Activated T-cell treated with anti-CD3 and anti-CD28 coated beads, Interleukin-2, amount 50 U/mL, for 4 hours (primary cell): ENCODE data around the gene VDAC1. TPM values are rescaled to one million over a fixed set of nuclear protein-coding genes. Genes with fewer than 3 reads are reported as not detected.
A peak's percentile ranks its signal among the peaks of the same experiment; 100 is the strongest.

Experiments used
- ATAC-seq, 2 donors: fragments of 200-7000 bp; cut with Tn5 transposase; one replicate each; pipeline ENCODE4 v1.10.0; 2021
- DNase-seq: peaks from one replicate; pipeline ENCODE4 v3.0.0-alpha.2; 2020
- H3K27me3 Mint-ChIP-seq: one replicate; pipeline ENCODE4 v1.8.0; 2021; ENCODE audit warnings: low read depth, mixed read lengths
- H3K36me3 Mint-ChIP-seq: one replicate; pipeline ENCODE4 v1.8.0; 2022; ENCODE audit warnings: mixed read lengths; ENCODE audit not compliant: insufficient read depth
- H3K4me1 Mint-ChIP-seq: one replicate; pipeline ENCODE4 v1.8.0; 2021; ENCODE audit warnings: low read depth, mixed read lengths
- H3K4me3 Mint-ChIP-seq: one replicate; pipeline ENCODE4 v1.8.0; 2021; ENCODE audit warnings: mild to moderate bottlenecking, moderate library complexity, mixed read lengths
- H3K9me3 Mint-ChIP-seq: one replicate; pipeline ENCODE4 v1.8.0; 2021; ENCODE audit warnings: mixed read lengths
- total RNA-seq, 3 donors: library from RNA; stranded (reverse); gene quantifications; one replicate each; pipeline ENCODE4 v1.2.1, GENCODE V29; 2021

The VDAC1 gene
- total RNA-seq, 3 donors from 2014 or later = 390 to 444 (median 392) TPM

GRCh38 chr5:133930061-133930812, 74.5 kb downstream of the VDAC1 start:
- Mint-ChIP-seq H3K9me3 (no peaks in the 10 kb centered on the region), H3K4me1 (peaks cover 46% of the 10 kb centered on the region), H3K4me3 (peak overlapping the region; percentile 73), H3K27me3 (no peaks in the 10 kb centered on the region), H3K36me3 (no peaks in the 10 kb centered on the region)
- peak; percentile 86 to 90 for ATAC-seq
- DNase-seq = peak; percentile 50

GRCh38 chr5:133928587-133929393, 76.0 kb downstream of the VDAC1 start:
- H3K27me3 Mint-ChIP-seq = no peaks in the 10 kb centered on the region
- peak overlapping the region; percentile 73 for H3K4me3 Mint-ChIP-seq
- no peak for DNase-seq
- H3K4me1 Mint-ChIP-seq = peaks cover 45% of the 10 kb centered on the region
- H3K9me3 Mint-ChIP-seq = no peaks in the 10 kb centered on the region
- H3K36me3 Mint-ChIP-seq = no peaks in the 10 kb centered on the region
- ATAC-seq = no peak

GRCh38 chr5:133927300-133928180, 77.2 kb downstream of the VDAC1 start:
- DNase-seq = no peak
- ATAC-seq = no peak
- peaks cover 39% of the 10 kb centered on the region for H3K4me1 Mint-ChIP-seq
- H3K9me3 Mint-ChIP-seq = no peaks in the 10 kb centered on the region
- H3K36me3 Mint-ChIP-seq = no peaks in the 10 kb centered on the region
- H3K4me3 Mint-ChIP-seq = no peak overlapping the region
- H3K27me3 Mint-ChIP-seq = no peaks in the 10 kb centered on the region

GRCh38 chr5:133926489-133927299, 78.1 kb downstream of the VDAC1 start:
- no peak for ATAC-seq
- no peak for DNase-seq
- H3K9me3 Mint-ChIP-seq = no peaks in the 10 kb centered on the region
- no peaks in the 10 kb centered on the region for H3K36me3 Mint-ChIP-seq
- peaks cover 35% of the 10 kb centered on the region for H3K4me1 Mint-ChIP-seq
- no peaks in the 10 kb centered on the region for H3K27me3 Mint-ChIP-seq
- H3K4me3 Mint-ChIP-seq = no peak overlapping the region

- no peaks in the 10 kb centered on the region for H3K9me3 Mint-ChIP-seq
- H3K4me1 Mint-ChIP-seq = peaks cover 29% of the 10 kb centered on the region
- H3K27me3 Mint-ChIP-seq = no peaks in the 10 kb centered on the region
- ATAC-seq (no peak), DNase-seq (no peak)
- H3K36me3 Mint-ChIP-seq = no peaks in the 10 kb centered on the region
- no peak overlapping the region for H3K4me3 Mint-ChIP-seq
Observed at GRCh38 chr5:133925866-133926488, 78.8 kb downstream of the VDAC1 start.

GRCh38 chr5:133925269-133925668, 79.5 kb downstream of the VDAC1 start:
- H3K9me3 Mint-ChIP-seq = no peaks in the 10 kb centered on the region
- H3K27me3 Mint-ChIP-seq = peaks cover 5% of the 10 kb centered on the region
- no peak for DNase-seq
- H3K4me1 Mint-ChIP-seq = peaks cover 29% of the 10 kb centered on the region
- ATAC-seq = no peak
- no peaks in the 10 kb centered on the region for H3K36me3 Mint-ChIP-seq
- H3K4me3 Mint-ChIP-seq = no peak overlapping the region

GRCh38 chr5:133924221-133924920, 80.4 kb downstream of the VDAC1 start:
- Mint-ChIP-seq H3K4me3 (no peak overlapping the region), H3K36me3 (no peaks in the 10 kb centered on the region), H3K27me3 (peaks cover 5% of the 10 kb centered on the region), H3K9me3 (no peaks in the 10 kb centered on the region), H3K4me1 (peaks cover 27% of the 10 kb centered on the region)
- no peak for ATAC-seq
- DNase-seq = no peak

GRCh38 chr5:133921979-133922378, 82.8 kb downstream of the VDAC1 start:
- Mint-ChIP-seq H3K4me3 (no peak overlapping the region), H3K9me3 (no peaks in the 10 kb centered on the region), H3K27me3 (peaks cover 5% of the 10 kb centered on the region), H3K36me3 (no peaks in the 10 kb centered on the region), H3K4me1 (peaks cover 15% of the 10 kb centered on the region)
- DNase-seq = no peak
- ATAC-seq = no peak

Other genes with a start within 250 kb of the VDAC1 start
- gene C5orf15, start 36.4 kb downstream of the VDAC1 start, total RNA-seq = 10 to 100 TPM; 26.0 to 31.2 (median 28.6) TPM
- 10 to 100 TPM; 34.4 to 49.7 (median 37.3) TPM for gene TCF7, start 109.7 kb upstream of the VDAC1 start, total RNA-seq
- gene SKP1, start 172.0 kb upstream of the VDAC1 start, total RNA-seq = 100 to 1,000 TPM; 273 to 286 (median 282) TPM
- gene PPP2CA, start 221.1 kb upstream of the VDAC1 start, total RNA-seq = 100 to 1,000 TPM; 206 to 213 (median 209) TPM